ENCODE data around the gene ATP5F1A.
"Not testable (repeated sequence)": the region's sequence is repeated elsewhere in the genome, so short reads cannot be mapped to it uniquely, and the experiment has no call there.

Gene ATP5F1A

DNA sequence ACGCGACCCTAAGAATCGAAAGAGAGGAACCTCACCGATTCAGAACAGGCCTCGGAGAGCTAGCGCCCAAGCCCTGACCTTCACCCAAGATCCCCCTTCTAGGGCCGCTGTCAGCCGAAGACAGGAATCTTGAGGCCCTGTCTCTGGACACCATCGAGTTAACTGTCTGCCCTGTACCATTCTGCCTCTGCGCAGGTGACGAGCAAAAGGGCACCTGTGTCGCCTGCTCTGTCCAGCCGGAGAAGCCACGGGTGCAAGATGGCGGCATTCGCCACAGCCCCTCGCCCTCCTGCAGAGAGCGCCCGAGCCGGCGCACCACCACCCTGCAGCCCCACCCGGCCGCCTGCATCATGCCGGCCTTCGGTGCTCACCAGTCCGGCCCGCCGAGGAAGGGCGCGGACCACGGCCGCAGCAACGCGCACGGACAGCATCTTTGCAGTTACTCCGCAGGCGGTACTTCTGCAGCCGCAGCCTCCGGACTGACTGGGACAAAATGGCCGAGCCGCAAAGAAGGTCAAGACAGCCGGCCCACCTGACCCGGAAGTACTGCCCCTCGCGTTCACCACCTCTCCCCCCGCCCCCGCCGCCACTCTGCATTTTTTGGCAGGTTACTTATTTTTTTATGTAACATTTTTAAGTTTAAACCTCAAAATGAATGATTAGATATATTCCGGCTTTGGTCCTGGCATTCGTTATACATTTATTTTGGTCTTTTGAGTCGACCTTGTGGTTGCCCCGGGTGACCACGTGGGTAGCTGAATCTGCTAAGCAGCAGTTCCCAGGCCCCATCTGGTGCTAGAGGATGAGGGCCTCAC, at the start of gene ATP5F1A:
Gene ATP5F1A (minus strand): TSS at position 496 of the 815 bp plus-strand sequence. CDS start 65 bp downstream, at position 431.
- peak; percentile 70 to 75 for DNase-seq

DNA sequence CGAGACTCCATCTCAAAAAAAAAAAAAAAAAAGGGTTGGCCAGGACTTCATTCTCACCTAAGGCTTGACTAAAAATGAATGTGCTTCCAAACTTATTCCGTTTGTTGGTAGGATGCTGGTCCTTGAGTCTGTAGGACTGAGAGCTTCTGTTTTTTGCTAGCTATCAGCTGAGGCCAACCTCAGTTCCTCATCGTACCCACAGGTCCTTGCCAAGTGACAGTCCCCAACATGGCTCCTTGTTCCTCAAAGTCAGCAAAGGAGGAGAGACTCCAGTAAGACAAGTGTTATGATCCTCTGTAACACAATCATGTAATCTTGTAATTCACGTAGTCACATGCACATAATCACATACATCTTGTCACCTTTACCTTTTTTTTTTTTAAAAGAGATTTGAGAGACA, 43.1 kb upstream of the ATP5F1A start:
- DNase-seq = no peak

- DNase-seq = no peak
Measured at GRCh38 chr18:46140173-46140572, 42.1 kb upstream of the ATP5F1A start.

DNA sequence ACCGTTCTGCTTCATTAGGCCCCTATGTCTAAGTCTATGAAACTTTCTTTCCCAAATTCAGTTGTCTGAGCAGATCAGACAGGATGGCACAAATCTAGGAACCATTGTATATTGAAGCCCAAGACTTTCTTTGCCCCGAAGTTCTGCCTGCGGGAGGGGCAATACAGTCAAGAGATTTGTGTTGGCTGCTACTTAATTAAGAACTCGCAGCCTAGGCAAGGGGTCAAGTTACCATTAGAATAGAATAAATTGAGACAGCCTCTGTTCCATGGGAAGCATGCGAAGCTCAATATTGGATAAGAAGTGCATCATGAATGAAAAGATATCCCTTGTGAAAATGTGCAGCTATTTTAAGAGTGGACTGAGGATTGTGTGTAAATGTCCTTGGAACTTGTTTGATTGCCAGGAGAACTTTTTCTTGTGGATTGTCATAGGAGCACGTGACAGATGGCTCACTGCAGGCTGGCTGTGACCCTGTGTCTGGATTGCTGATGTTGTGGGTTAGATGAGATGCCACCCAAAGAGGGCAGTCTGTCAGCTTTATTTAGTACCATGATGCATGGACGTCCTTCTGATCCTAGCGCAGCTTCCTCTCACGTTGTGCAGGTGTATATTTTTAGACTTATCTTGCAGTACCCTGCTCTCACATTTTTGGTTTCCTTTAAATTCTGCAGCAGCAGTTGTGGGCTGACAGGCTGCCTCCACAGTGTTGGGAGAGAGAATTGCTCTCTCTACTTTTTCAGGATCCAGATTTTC, 37.0 kb upstream of the ATP5F1A start:
- no peak for DNase-seq

DNA sequence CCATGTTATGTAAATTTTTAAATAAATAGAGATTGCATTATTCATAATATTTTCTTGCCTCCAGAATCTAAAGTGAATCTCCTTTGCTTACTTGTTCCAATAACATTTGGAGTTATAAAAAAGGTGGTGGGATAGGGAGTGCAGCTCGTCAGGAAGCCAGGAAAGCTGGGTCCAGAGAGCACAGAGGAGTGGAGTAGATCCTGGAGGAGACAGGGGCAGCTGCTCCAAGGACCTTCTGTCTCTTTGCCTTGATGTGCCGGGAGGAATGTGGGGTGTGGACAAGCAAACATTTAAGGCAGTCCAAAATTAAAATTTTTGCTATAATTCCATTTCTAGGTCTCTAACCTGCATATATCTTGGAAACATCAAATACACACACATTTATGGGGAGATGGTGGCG, 35.4 kb upstream of the ATP5F1A start:
- DNase-seq = no peak

GRCh38 chr18:46130549-46130948, 32.5 kb upstream of the ATP5F1A start:
- not testable (repeated sequence) for DNase-seq

GRCh38 chr18:46130061-46130460, 32.0 kb upstream of the ATP5F1A start:
- DNase-seq = no peak

DNA sequence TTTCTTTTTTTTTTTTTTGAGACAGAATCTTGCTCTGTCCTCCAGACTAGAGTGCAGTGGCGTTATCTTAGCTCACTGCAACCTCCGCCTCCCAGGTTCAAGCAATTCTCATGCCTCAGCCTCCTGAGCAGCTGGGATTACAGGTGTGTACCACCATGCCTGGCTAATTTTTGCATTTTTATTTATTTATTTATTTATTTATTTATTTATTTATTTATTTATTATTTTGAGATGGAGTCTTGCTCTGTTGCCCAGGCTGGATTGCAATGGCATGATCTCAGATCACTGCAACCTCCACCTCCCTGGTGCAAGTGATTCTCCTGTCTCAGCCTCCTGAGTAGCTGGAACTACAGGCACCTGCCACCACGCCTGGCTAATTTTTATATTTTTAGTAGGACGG, 28.5 kb upstream of the ATP5F1A start:
- not testable (repeated sequence) for DNase-seq

DNA sequence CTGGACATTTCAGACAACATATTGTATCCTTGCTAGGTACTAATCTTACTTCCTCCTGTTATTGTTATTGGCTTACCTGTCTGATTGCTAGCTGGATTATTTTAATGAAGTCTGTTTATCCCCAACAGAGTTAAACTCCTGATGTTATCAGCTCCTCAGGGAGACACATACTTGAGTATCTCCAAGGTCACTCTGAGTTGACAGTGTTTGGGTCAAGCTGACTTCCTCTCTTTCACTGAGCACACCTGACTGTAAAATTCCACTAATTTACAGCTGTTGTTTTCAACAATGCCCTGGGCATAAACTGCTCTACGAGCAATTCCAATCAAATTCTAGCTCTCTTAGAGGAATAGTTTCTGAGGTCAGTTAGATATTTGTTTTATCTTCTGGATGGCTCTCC, 15.7 kb upstream of the ATP5F1A start:
- DNase-seq = no peak

- no peak for DNase-seq
Measured at GRCh38 chr18:46110406-46110805, 12.3 kb upstream of the ATP5F1A start.

DNA sequence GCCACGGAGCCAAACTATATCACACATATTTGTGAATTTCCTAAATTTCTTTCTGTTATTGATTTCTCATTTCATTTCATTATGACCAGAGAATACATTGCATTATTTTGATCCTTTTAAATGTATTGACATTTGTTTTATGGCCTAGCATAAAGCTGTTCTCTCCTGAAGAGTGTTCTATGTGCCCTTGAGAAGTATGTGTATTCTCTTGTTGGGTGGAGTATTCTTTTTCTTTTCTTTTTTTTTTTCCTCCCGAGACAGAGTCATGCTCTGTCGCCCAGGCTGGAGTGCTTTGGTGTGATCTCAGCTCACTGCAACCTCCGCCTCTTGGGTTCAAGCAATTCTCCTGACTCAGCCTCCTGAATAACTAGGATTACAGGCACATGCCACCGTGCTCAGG, 11.3 kb upstream of the ATP5F1A start:
- DNase-seq = no peak

- DNase-seq = peak; percentile 79
Measured at GRCh38 chr18:46104128-46104911, 6.2 kb upstream of the ATP5F1A start, which contains the start of gene HAUS1. HAUS1 (plus strand) TSS chr18:46104385; CDS start chr18:46104412, 27 bp downstream.

DNA sequence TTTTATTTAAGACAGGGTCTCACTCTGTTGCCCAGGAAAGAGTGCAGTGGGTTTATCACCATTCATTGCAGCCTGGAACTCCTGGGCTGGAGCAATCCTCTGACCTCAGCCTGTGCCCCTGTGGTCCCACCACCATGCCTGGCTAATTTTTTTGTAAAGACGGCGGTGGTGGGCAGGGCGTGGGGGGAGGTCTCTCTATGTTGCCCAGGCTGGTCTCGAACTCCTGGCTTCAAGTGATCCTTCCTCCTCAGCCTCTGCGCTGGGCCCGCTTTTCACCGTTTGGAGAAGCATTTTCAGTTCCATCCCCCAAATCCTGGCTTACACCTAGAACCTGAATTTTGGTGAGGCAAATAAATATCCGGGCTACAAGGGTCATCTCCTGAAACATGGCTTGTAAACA, 1.4 kb upstream of the ATP5F1A start:
- DNase-seq = no peak

GRCh38 chr18:46098616-46098933, 479 bp upstream of the ATP5F1A start:
- DNase-seq = peak in 1 of 2 donors; percentile 13

DNA sequence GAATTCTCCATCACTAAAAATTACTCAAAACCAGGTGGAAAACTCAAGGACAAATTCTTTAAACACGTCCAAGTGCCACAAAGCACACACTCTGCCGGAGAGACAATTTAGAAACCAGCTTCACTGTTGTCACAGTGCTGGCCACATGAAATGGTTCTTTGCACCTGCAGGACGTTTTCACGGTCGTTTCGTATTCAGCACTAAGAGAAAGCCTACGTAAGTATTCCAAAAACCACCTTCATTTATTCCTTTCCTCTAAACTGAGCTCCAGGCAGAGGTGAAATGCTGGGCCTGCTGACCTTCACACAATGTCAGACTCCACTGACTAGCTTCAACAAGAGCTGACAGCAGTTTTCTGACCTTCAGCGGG, 680 bp downstream of the ATP5F1A start:
- no peak for DNase-seq

- DNase-seq = no peak
Measured at GRCh38 chr18:46096651-46097300, 1.3 kb downstream of the ATP5F1A start.

DNA sequence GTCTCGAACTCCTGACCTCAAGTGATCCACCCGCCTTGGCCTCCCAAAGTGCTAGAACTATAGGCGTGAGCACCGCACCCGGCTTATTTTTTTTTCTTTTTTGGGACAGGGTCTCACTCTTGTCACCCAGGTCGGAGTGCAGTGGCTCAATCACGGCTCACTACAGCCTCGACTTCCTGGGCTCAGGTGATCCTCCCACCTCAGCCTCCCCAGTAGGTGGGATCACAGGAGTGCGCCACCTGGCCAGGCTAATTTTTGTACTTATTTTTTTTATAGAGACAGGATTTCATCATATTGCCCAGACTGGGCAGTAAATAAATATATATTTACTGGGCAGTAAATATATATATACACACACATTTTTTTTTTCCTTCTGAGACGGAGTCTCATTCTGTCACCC, 2.6 kb downstream of the ATP5F1A start:
- no peak for DNase-seq

GRCh38 chr18:46088501-46088900, 9.6 kb downstream of the ATP5F1A start:
- not testable (repeated sequence) for DNase-seq

DNA sequence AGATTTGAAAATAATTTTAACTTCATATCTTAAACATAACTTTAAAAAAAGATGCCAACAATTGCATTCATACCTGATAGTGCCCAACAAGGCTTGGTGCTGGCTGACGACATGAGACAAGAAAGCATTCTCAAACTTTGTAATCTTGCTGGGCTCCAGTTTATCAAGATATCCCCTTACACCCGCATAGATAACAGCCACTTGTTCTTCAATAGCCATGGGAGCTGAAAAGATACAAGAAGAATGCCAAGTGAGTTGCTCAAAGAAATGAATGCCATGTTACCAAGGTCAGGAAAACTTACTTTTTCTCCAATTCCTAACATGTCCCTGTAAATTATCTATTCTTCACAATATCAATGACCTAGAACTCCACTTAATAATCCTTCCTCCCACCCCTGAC, 13.7 kb downstream of the ATP5F1A start:
- DNase-seq = no peak

GRCh38 chr18:46080156-46080555, 17.9 kb downstream of the ATP5F1A start:
- no peak for DNase-seq

GRCh38 chr18:46079336-46079735, 18.8 kb downstream of the ATP5F1A start:
- DNase-seq = no peak

GRCh38 chr18:46073474-46074331, 24.4 kb downstream of the ATP5F1A start:
- peak; percentile 67 to 73 for DNase-seq

Measured in stimulated activated CD4-positive, alpha-beta T cell treated with anti-CD3 and anti-CD28 coated beads, Interleukin-2, amount 100 ng/mL, for 48 hours (primary cell).